GM23248 (cell line): ENCODE results near the gene VWA5B2.

ENCODE experiments used
- EZH2 ChIP-seq: fragments of 200-600 bp; sonication (generic); IDR thresholded peaks from 2 replicates; pipeline ENCODE4 v1.6.1; 2018; ENCODE audit warnings: antibody characterized with exemption, mild to moderate bottlenecking; ENCODE audit not compliant: insufficient read depth, poor library complexity, severe bottlenecking
- EZH2phosphoT487 ChIP-seq: fragments of 200-600 bp; sonication (generic); IDR thresholded peaks from 2 replicates; pipeline ENCODE4 v1.6.1; 2018; ENCODE audit warnings: antibody characterized with exemption, moderate library complexity, mild to moderate bottlenecking, low read depth; ENCODE audit not compliant: insufficient read depth

GRCh38 chr3:184180165-184180564, 49.2 kb upstream of the VWA5B2 start:
- TF ChIP-seq EZH2, result no peak
- TF ChIP-seq EZH2phosphoT487, result no peak
